Activated CD8-positive, alpha-beta T cell treated with anti-CD3 and anti-CD28 coated beads, Interleukin-2, amount 10 ng/mL, durations not matched to agents 7 days and 5 days (primary cell): ENCODE results near the gene CCDC92B. TPM values are rescaled to one million over a fixed set of nuclear protein-coding genes. Genes with fewer than 3 reads are reported as not detected.

Experiments
- ATAC-seq: fragments of 150-1000 bp; cut with Tn5 transposase; one replicate; pipeline ENCODE4 v1.10.0; 2021; ENCODE audit warnings: moderate library complexity
- CTCF ChIA-PET: fragments of 350-600 bp; sonication (Branson Sonifier 250); formaldehyde crosslinking; loops from one replicate; lab custom pipeline; 2021; ENCODE audit warnings: antibody characterized with exemption; lab: Charles Lee
- POLR2A ChIA-PET: fragments of 350-600 bp; sonication (Branson Sonifier 250); formaldehyde crosslinking; loops from one replicate; lab custom pipeline; 2021; ENCODE audit warnings: antibody characterized with exemption; lab: Charles Lee
- DNase-seq: peaks from one replicate; pipeline ENCODE4 v3.0.0-alpha.2; 2020
- H3K27ac Mint-ChIP-seq: one replicate; pipeline ENCODE4 v1.8.0; 2021; ENCODE audit warnings: mild to moderate bottlenecking, mixed read lengths
- H3K27me3 Mint-ChIP-seq: one replicate; pipeline ENCODE4 v1.8.0; 2021; ENCODE audit warnings: low read depth, mixed read lengths
- H3K36me3 Mint-ChIP-seq: one replicate; pipeline ENCODE4 v1.8.0; 2021; ENCODE audit warnings: low read depth, mixed read lengths
- H3K4me1 Mint-ChIP-seq: one replicate; pipeline ENCODE4 v1.8.0; 2021; ENCODE audit warnings: low read depth, mixed read lengths
- H3K4me3 Mint-ChIP-seq: one replicate; pipeline ENCODE4 v1.8.0; 2021; ENCODE audit warnings: mild to moderate bottlenecking, mixed read lengths
- H3K9me3 Mint-ChIP-seq: one replicate; pipeline ENCODE4 v1.8.0; 2022; ENCODE audit warnings: mixed read lengths; ENCODE audit not compliant: insufficient read depth
- total RNA-seq, 2 experiments: library from RNA; stranded (reverse); gene quantifications; one replicate each; pipeline ENCODE4 v1.2.3, GENCODE V29; 2021

The CCDC92B gene
- total RNA-seq = not detected

GRCh38 chr17:2749058-2749783 is at the start of gene CCDC92B:
CCDC92B (minus strand) TSS chr17:2749652; CDS start chr17:2735145, 14,507 bp downstream.
- Mint-ChIP-seq H3K27ac (no peak within 1 kb of the TSS), H3K36me3 (no peaks in the 10 kb centered on the region), H3K27me3 (peaks cover 32% of the 10 kb centered on the region), H3K9me3 (no peaks in the 10 kb centered on the region), H3K4me1 (no peaks in the 10 kb centered on the region), H3K4me3 (no peak within 1 kb of the TSS)
- no peak for ATAC-seq
- POLR2A ChIA-PET = no interaction called here
- DNase-seq = no peak
- CTCF ChIA-PET = interaction anchor here (1.8 kb wide), 1 partner anchor 37 kb away, joined by 4 read pairs; no protein-coding TSS in a partner anchor

- peaks cover 46% of the 10 kb centered on the region for H3K27me3 Mint-ChIP-seq
- CTCF ChIA-PET = interaction anchor here (2.7 kb wide), 1 partner anchor 12 kb away, joined by 6 read pairs; no protein-coding TSS in a partner anchor
- H3K4me1 Mint-ChIP-seq = peaks cover 55% of the 10 kb centered on the region
- no peaks in the 10 kb centered on the region for H3K9me3 Mint-ChIP-seq
- H3K27ac Mint-ChIP-seq = no peak overlapping the region
- peak; percentile 41 for DNase-seq
- H3K36me3 Mint-ChIP-seq = peaks cover 6% of the 10 kb centered on the region
- H3K4me3 Mint-ChIP-seq = no peak overlapping the region
- no peak for ATAC-seq
- POLR2A ChIA-PET = no interaction called here
These were observed 49.2 kb upstream of the CCDC92B start for GRCh38 chr17:2798678-2799077.

GRCh38 chr17:2798188-2798587 is 48.7 kb upstream of the CCDC92B start:
- DNase-seq (no peak), ATAC-seq (no peak)
- Mint-ChIP-seq H3K9me3 (no peaks in the 10 kb centered on the region), H3K27me3 (peaks cover 42% of the 10 kb centered on the region), H3K4me1 (peaks cover 60% of the 10 kb centered on the region), H3K27ac (no peak overlapping the region), H3K36me3 (peaks cover 6% of the 10 kb centered on the region), H3K4me3 (peak overlapping the region; percentile 77)
- POLR2A ChIA-PET = no interaction called here
- CTCF ChIA-PET = interaction anchor here (2.7 kb wide), 1 partner anchor 12 kb away, joined by 6 read pairs; no protein-coding TSS in a partner anchor

- Mint-ChIP-seq H3K4me1 (peaks cover 66% of the 10 kb centered on the region), H3K4me3 (peak overlapping the region; percentile 77), H3K9me3 (no peaks in the 10 kb centered on the region), H3K36me3 (peaks cover 6% of the 10 kb centered on the region), H3K27ac (no peak overlapping the region), H3K27me3 (peaks cover 41% of the 10 kb centered on the region)
- no peak for ATAC-seq
- DNase-seq = no peak
- POLR2A ChIA-PET = interaction anchor here (2.2 kb wide), 1 partner anchor 17 kb away, joined by 17 read pairs; no protein-coding TSS in a partner anchor
- CTCF ChIA-PET = interaction anchor here (1.1 to 2.7 kb wide), 3 partner anchors 9 to 15 kb away, joined by 3 to 6 read pairs (median 5); no protein-coding TSS in a partner anchor
These were observed 48.2 kb upstream of the CCDC92B start for GRCh38 chr17:2797637-2798036.

DNA sequence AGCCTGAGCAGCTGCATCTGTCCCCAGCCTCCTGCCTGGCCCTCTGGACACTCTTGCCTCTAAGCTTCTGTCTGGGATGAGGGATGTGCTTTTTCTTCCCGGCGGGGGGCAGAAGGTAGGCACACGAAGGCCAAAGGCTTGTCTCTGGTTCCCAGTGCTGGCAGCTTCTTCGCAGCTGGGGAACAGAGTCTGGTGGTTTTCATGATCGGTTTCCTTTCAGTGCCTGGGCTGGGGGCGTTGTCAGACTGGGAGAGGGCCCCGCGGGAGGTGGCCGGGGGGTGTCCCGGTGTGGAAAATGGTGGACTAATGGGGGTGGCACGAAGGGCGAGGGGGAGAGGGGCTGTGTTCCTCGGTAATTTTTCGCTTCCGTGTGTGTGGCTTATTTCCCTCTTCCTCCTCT is 47.8 kb upstream of the CCDC92B start:
- Mint-ChIP-seq H3K36me3 (peaks cover 6% of the 10 kb centered on the region), H3K27me3 (peaks cover 42% of the 10 kb centered on the region), H3K27ac (no peak overlapping the region), H3K4me3 (peak overlapping the region; percentile 77), H3K4me1 (peaks cover 70% of the 10 kb centered on the region), H3K9me3 (no peaks in the 10 kb centered on the region)
- ATAC-seq (no peak), DNase-seq (no peak)
- ChIA-PET POLR2A (interaction anchor here (2.2 kb wide), 1 partner anchor 17 kb away, joined by 17 read pairs; no protein-coding TSS in a partner anchor), CTCF (interaction anchor here (1.1 to 2.7 kb wide), 3 partner anchors 9 to 15 kb away, joined by 3 to 6 read pairs (median 5); no protein-coding TSS in a partner anchor)

DNA sequence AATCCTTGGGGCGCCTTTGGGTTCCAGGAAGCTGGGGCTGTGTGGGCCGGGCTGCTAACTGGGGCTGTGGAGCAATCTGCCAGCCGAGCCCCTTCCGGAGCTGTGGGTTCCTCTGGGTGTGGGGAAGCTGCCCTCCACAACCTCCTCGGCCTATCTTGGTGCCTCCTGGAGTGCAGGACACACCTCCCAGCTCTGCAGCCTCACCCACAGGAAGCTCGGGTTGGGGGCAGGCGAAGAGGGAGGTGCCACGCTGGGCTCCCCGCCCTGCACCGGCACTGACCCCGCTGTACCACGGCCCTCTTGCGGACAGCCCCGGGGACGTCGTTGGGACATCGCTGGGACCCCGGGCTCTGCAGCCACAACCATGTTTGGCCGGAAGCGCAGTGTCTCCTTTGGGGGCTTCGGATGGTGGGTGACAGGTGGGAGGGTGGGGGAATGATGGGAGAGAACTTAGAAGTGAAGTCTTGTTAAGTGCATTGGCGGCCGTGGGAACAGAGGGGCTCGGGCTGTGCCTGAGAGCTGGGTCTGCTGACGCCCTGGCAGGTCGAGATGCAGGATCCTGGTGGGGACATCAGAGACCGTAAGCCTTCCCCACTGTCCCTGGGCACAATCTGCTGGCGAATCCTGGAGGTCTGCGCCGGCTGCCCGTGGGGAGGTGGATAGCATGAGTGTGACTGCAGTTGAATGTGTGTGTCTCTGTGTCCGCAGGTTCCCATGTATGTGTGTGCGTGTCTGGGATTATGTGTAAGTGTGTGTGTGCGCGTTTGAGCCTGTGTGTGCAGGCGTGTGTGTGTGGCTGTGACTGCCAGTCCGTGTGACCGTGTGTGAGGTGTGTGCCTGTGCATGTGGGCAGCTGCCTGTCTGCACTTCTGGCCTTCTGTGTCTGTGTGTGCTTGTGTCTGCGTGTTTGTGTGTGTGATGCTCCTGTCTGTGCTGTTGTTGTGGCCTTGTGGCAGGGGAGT is 47.0 kb upstream of the CCDC92B start, which contains the start of gene RAP1GAP2:
Gene RAP1GAP2, plus strand, starts transcription at position 275 of the 962 bp plus-strand sequence. Its CDS starts 90 bp downstream, at position 365.
- Mint-ChIP-seq H3K27me3 (peaks cover 39% of the 10 kb centered on the region), H3K4me3 (peak within 1 kb of the TSS; percentile 77), H3K36me3 (peaks cover 3% of the 10 kb centered on the region), H3K4me1 (peaks cover 78% of the 10 kb centered on the region), H3K9me3 (no peaks in the 10 kb centered on the region), H3K27ac (peak within 1 kb of the TSS; percentile 50)
- ChIA-PET POLR2A (interaction anchor here (2.2 kb wide), 1 partner anchor 18 kb away, joined by 17 read pairs; no protein-coding TSS in a partner anchor), CTCF (interaction anchor here (1.1 to 2.7 kb wide), 6 partner anchors 8 to 217 kb away, joined by 3 to 11 read pairs (median 5); no protein-coding TSS in a partner anchor)
- DNase-seq (peak; percentile 88), ATAC-seq (peak; percentile 82)

GRCh38 chr17:2795441-2796163 is 46.1 kb upstream of the CCDC92B start:
- DNase-seq (no peak), ATAC-seq (no peak)
- POLR2A ChIA-PET = interaction anchor here (2.2 kb wide), 1 partner anchor 19 kb away, joined by 17 read pairs; no protein-coding TSS in a partner anchor
- H3K9me3 Mint-ChIP-seq = no peaks in the 10 kb centered on the region
- peak overlapping the region; percentile 77 for H3K4me3 Mint-ChIP-seq
- CTCF ChIA-PET = interaction anchor here (1.1 to 2.7 kb wide), 5 partner anchors 9 to 217 kb away, joined by 4 to 11 read pairs (median 5); no protein-coding TSS in a partner anchor
- peak overlapping the region; percentile 27 for H3K27ac Mint-ChIP-seq
- peaks cover 86% of the 10 kb centered on the region for H3K4me1 Mint-ChIP-seq
- peaks cover 3% of the 10 kb centered on the region for H3K36me3 Mint-ChIP-seq
- H3K27me3 Mint-ChIP-seq = peaks cover 45% of the 10 kb centered on the region

- H3K9me3 Mint-ChIP-seq = no peaks in the 10 kb centered on the region
- ATAC-seq (peak; percentile 5), DNase-seq (peak; percentile 52)
- H3K27ac Mint-ChIP-seq = peak overlapping the region; percentile 67
- peaks cover 87% of the 10 kb centered on the region for H3K4me1 Mint-ChIP-seq
- no peaks in the 10 kb centered on the region for H3K36me3 Mint-ChIP-seq
- ChIA-PET POLR2A (interaction anchor here (0.7 to 4.4 kb wide), 3 partner anchors 16 to 20 kb away, joined by 3 to 30 read pairs (median 3); no protein-coding TSS in a partner anchor), CTCF (interaction anchor here (0.9 to 2.7 kb wide), 2 partner anchors 8 to 54 kb away, joined by 3 to 6 read pairs; no protein-coding TSS in a partner anchor)
- H3K27me3 Mint-ChIP-seq = peaks cover 53% of the 10 kb centered on the region
- H3K4me3 Mint-ChIP-seq = peak overlapping the region; percentile 62
These were observed 44.8 kb upstream of the CCDC92B start for GRCh38 chr17:2794111-2794803.

GRCh38 chr17:2792366-2793169 is 43.1 kb upstream of the CCDC92B start:
- no peaks in the 10 kb centered on the region for H3K9me3 Mint-ChIP-seq
- ChIA-PET CTCF (interaction anchor here (1.8 to 3.1 kb wide), 3 partner anchors 22 to 220 kb away, joined by 6 to 26 read pairs (median 8); no protein-coding TSS in a partner anchor), POLR2A (interaction anchor here (0.9 to 4.4 kb wide), 2 partner anchors 15 to 22 kb away, joined by 3 to 30 read pairs; no protein-coding TSS in a partner anchor)
- H3K4me3 Mint-ChIP-seq = no peak overlapping the region
- DNase-seq (peak; percentile 82), ATAC-seq (peak; percentile 14)
- H3K4me1 Mint-ChIP-seq = peaks cover 72% of the 10 kb centered on the region
- no peaks in the 10 kb centered on the region for H3K36me3 Mint-ChIP-seq
- peaks cover 53% of the 10 kb centered on the region for H3K27me3 Mint-ChIP-seq
- peak overlapping the region; percentile 44 for H3K27ac Mint-ChIP-seq
